ENCODE data around the gene HESX1. TPM values are rescaled to one million over a fixed set of nuclear protein-coding genes. Genes with fewer than 3 reads are reported as not detected.
A peak's percentile ranks its signal among the peaks of the same experiment; 100 is the strongest.

HESX1 gene
- total and polyA plus RNA-seq, 2 of the 13 experiments (the other 11 are each of a cell fraction or from before 2014, with no cell fraction given), result 0.57 to 0.75 TPM

GRCh38 chr3:57230006-57230405 lies 30.2 kb upstream of the HESX1 start:
- H3K27me3 ChIP-seq (ENCODE audit: control insufficient read depth in 1 of 2, insufficient read depth in 2 of 2, low read length in 2 of 2), result no peaks in the 10 kb centered on the region; a peak in 1 of 5 replicates
- 92% methylated on average over 2 of the region's 2 CpGs for WGBS (ENCODE audit: low lambda C conversion rate)
- H2AFZ ChIP-seq (ENCODE audit: low read length), result peak overlapping the region; percentile 2
- intact Hi-C loops (cut with micrococcal nuclease; ENCODE audit: unreplicated experiment), result no loop called here
- FAIRE-seq (no peak), ATAC-seq (no peak), DNase-seq (ENCODE audit: low spot score) (no peak)
- no peaks in the 10 kb centered on the region for H3K9me3 ChIP-seq (ENCODE audit: low read length)
- CTCF ChIA-PET (ENCODE audit: low intra/inter-chr PET ratio, low total read pairs), result no interaction called here
- no peak overlapping the region for H3K4me2 ChIP-seq (ENCODE audit: low read depth, low read length)
- H3K27ac ChIP-seq (ENCODE audit: extremely low read length, insufficient read depth, low read length), result no peak overlapping the region
- H3K4me1 ChIP-seq (ENCODE audit: insufficient read depth, low read length), result peaks cover 40% of the 10 kb centered on the region
- H3K4me3 ChIP-seq (replicated peaks in 1 of 3; ENCODE audit: insufficient read depth in 1 of 3, low read depth in 2 of 3, low read length in 3 of 3), result no peak overlapping the region
- BruUV-seq (replicated peaks), result TSS peak; percentile 27
- H4K20me1 ChIP-seq (ENCODE audit: insufficient read depth, low read length), result 0 out of 2 replicates have a peak, but pooled peaks cover 8% of the 10 kb centered on the region
- H3K79me2 ChIP-seq (ENCODE audit: insufficient read depth, low read length), result peaks cover 39% of the 10 kb centered on the region
- H3K36me3 ChIP-seq (replicated peaks in 1 of 2; ENCODE audit: control insufficient read depth in 1 of 2, insufficient read depth in 2 of 2, low read length in 2 of 2), result no peaks in the 10 kb centered on the region
- TF ChIP-seq CAMTA2 (CRISPR knock-in tag; IDR thresholded peaks at IDR 0.05; ENCODE audit: borderline replicate concordance) (no peak), ZNF234 (CRISPR knock-in tag; conservative IDR thresholded peaks at IDR 0.05) (no peak), XRCC5 (optimal IDR thresholded peaks at IDR 0.05; ENCODE audit: low read length) (no peak), ZNF883 (CRISPR knock-in tag; IDR thresholded peaks at IDR 0.05; ENCODE audit: not compliant biosample characterization) (no peak), ZSCAN20 (CRISPR knock-in tag; IDR thresholded peaks at IDR 0.05; ENCODE audit: borderline replicate concordance) (no peak), PHF5A (CRISPR knock-in tag; IDR thresholded peaks at IDR 0.05; ENCODE audit: low read depth, unreplicated experiment) (no peak), ZFP1 (CRISPR knock-in tag; IDR thresholded peaks at IDR 0.05) (no peak), JUNB (CRISPR knock-in tag; IDR thresholded peaks at IDR 0.05; ENCODE audit: borderline replicate concordance) (no peak), SRF (IDR thresholded peaks at IDR 0.05; ENCODE audit: low read depth, low read length) (no peak)
- H3K9ac ChIP-seq (ENCODE audit: insufficient read depth, low read depth, low read length), result no peak overlapping the region
- POLR2A ChIA-PET, result no interaction called here
- in situ Hi-C loops (cut with HindIII; ENCODE audit: extremely low pct_ligation_motif_present, low pct_unique_long_range_greater_than_20kb), result no loop called here
